22Rv1 (cell line): Measurements from ENCODE around the gene TCP1.

Experiments
- CTCF ChIP-seq: fragments of 450-650 bp; IDR thresholded peaks from 2 replicates; pipeline ENCODE4 v1.5.1; 2017; ENCODE audit warnings: mild to moderate bottlenecking
- ZFX ChIP-seq: fragments of 450-650 bp; IDR thresholded peaks from 2 replicates; pipeline ENCODE4 v1.6.1; 2017; ENCODE audit warnings: antibody characterized with exemption, borderline replicate concordance

GRCh38 chr6:159832946-159833345 lies 43.5 kb upstream of the TCP1 start:
- no peak for TF ChIP-seq CTCF
- TF ChIP-seq ZFX: no peak
